ENCODE measurements around the gene TRIOBP. TPM values are rescaled to one million over a fixed set of nuclear protein-coding genes. Genes with fewer than 3 reads are reported as not detected.

TRIOBP gene
- total and polyA plus RNA-seq, 2 of the 13 experiments (the other 11 are each of a cell fraction or from before 2014, with no cell fraction given) = 6.1 to 15.4 TPM

GRCh38 chr22:37758694-37759093 lies 61.8 kb downstream of the TRIOBP start:
- H3K4me2 ChIP-seq (ENCODE audit: low read depth, low read length) = no peak overlapping the region
- peaks cover 2 to 53% of the 10 kb centered on the region in 2 experiments; a peak in 4 of 5 replicates for H3K36me3 ChIP-seq (replicated peaks in 1 of 2; ENCODE audit: control insufficient read depth in 1 of 2, insufficient read depth in 2 of 2, low read length in 2 of 2)
- no peaks in the 10 kb centered on the region for H4K20me1 ChIP-seq (ENCODE audit: insufficient read depth, low read length)
- 70% methylated on average over 10 of the region's 10 CpGs for WGBS (ENCODE audit: low lambda C conversion rate)
- H2AFZ ChIP-seq (ENCODE audit: low read length) = no peak overlapping the region
- no peak overlapping the region for H3K9ac ChIP-seq (ENCODE audit: insufficient read depth, low read depth, low read length)
- H3K79me2 ChIP-seq (ENCODE audit: insufficient read depth, low read length) = no peaks in the 10 kb centered on the region
- ChIA-PET POLR2A (no interaction called here), CTCF (ENCODE audit: low intra/inter-chr PET ratio, low total read pairs) (no interaction called here)
- ATAC-seq (peak; percentile 12; the same call in 2 of the 3 replicates), FAIRE-seq (no peak), DNase-seq (ENCODE audit: low spot score) (no peak)
- H3K9me3 ChIP-seq (ENCODE audit: low read length) = no peaks in the 10 kb centered on the region
- peak overlapping the region; percentile 21 for H3K27ac ChIP-seq (ENCODE audit: extremely low read length, insufficient read depth, low read length)
- no peaks in the 10 kb centered on the region for H3K27me3 ChIP-seq (ENCODE audit: control insufficient read depth in 1 of 2, insufficient read depth in 2 of 2, low read length in 2 of 2)
- intact Hi-C loops (cut with micrococcal nuclease; ENCODE audit: unreplicated experiment) (no loop called here), in situ Hi-C loops (cut with HindIII; ENCODE audit: extremely low pct_ligation_motif_present, low pct_unique_long_range_greater_than_20kb) (no loop called here)
- BruUV-seq (replicated peaks) = no TSS peak
- no peak overlapping the region for H3K4me3 ChIP-seq (replicated peaks in 1 of 3; ENCODE audit: insufficient read depth in 1 of 3, low read depth in 2 of 3, low read length in 3 of 3)
- H3K4me1 ChIP-seq (ENCODE audit: insufficient read depth, low read length) = peaks cover 51% of the 10 kb centered on the region
- peak; percentile 44; the same call in 1 of the 2 replicates for TF ChIP-seq FOXK1 (CRISPR knock-in tag; IDR thresholded peaks at IDR 0.05; ENCODE audit: borderline replicate concordance, low read depth)
- no peak for TF ChIP-seq HNRNPL (IDR thresholded peaks at IDR 0.05; ENCODE audit: low read depth, low read length)
- TF ChIP-seq IKZF4 (CRISPR knock-in tag; IDR thresholded peaks at IDR 0.05; ENCODE audit: borderline replicate concordance, low read depth, not compliant biosample characterization) = no peak
- no peak for TF ChIP-seq REL (CRISPR knock-in tag; conservative IDR thresholded peaks at IDR 0.05)
- no peak for TF ChIP-seq ZNF20 (CRISPR knock-in tag; IDR thresholded peaks at IDR 0.05)
- no peak for TF ChIP-seq ZNF772 (CRISPR knock-in tag; IDR thresholded peaks at IDR 0.05)
- no peak for TF ChIP-seq ZNF44 (CRISPR knock-in tag; IDR thresholded peaks at IDR 0.05)
- TF ChIP-seq, protein P1, sequence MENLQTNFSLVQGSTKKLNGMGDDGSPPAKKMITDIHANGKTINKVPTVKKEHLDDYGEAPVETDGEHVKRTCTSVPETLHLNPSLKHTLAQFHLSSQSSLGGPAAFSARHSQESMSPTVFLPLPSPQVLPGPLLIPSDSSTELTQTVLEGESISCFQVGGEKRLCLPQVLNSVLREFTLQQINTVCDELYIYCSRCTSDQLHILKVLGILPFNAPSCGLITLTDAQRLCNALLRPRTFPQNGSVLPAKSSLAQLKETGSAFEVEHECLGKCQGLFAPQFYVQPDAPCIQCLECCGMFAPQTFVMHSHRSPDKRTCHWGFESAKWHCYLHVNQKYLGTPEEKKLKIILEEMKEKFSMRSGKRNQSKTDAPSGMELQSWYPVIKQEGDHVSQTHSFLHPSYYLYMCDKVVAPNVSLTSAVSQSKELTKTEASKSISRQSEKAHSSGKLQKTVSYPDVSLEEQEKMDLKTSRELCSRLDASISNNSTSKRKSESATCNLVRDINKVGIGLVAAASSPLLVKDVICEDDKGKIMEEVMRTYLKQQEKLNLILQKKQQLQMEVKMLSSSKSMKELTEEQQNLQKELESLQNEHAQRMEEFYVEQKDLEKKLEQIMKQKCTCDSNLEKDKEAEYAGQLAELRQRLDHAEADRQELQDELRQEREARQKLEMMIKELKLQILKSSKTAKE (CRISPR knock-in tag; IDR thresholded peaks at IDR 0.05; ENCODE audit: borderline replicate concordance) = peak; percentile 62
- TF ChIP-seq KLF15 (CRISPR knock-in tag; IDR thresholded peaks at IDR 0.05; ENCODE audit: borderline replicate concordance) = no peak
- TF ChIP-seq, protein P2, sequence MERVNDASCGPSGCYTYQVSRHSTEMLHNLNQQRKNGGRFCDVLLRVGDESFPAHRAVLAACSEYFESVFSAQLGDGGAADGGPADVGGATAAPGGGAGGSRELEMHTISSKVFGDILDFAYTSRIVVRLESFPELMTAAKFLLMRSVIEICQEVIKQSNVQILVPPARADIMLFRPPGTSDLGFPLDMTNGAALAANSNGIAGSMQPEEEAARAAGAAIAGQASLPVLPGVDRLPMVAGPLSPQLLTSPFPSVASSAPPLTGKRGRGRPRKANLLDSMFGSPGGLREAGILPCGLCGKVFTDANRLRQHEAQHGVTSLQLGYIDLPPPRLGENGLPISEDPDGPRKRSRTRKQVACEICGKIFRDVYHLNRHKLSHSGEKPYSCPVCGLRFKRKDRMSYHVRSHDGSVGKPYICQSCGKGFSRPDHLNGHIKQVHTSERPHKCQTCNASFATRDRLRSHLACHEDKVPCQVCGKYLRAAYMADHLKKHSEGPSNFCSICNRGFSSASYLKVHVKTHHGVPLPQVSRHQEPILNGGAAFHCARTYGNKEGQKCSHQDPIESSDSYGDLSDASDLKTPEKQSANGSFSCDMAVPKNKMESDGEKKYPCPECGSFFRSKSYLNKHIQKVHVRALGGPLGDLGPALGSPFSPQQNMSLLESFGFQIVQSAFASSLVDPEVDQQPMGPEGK (CRISPR knock-in tag; IDR thresholded peaks at IDR 0.05) = no peak
- TF ChIP-seq, protein P3, sequence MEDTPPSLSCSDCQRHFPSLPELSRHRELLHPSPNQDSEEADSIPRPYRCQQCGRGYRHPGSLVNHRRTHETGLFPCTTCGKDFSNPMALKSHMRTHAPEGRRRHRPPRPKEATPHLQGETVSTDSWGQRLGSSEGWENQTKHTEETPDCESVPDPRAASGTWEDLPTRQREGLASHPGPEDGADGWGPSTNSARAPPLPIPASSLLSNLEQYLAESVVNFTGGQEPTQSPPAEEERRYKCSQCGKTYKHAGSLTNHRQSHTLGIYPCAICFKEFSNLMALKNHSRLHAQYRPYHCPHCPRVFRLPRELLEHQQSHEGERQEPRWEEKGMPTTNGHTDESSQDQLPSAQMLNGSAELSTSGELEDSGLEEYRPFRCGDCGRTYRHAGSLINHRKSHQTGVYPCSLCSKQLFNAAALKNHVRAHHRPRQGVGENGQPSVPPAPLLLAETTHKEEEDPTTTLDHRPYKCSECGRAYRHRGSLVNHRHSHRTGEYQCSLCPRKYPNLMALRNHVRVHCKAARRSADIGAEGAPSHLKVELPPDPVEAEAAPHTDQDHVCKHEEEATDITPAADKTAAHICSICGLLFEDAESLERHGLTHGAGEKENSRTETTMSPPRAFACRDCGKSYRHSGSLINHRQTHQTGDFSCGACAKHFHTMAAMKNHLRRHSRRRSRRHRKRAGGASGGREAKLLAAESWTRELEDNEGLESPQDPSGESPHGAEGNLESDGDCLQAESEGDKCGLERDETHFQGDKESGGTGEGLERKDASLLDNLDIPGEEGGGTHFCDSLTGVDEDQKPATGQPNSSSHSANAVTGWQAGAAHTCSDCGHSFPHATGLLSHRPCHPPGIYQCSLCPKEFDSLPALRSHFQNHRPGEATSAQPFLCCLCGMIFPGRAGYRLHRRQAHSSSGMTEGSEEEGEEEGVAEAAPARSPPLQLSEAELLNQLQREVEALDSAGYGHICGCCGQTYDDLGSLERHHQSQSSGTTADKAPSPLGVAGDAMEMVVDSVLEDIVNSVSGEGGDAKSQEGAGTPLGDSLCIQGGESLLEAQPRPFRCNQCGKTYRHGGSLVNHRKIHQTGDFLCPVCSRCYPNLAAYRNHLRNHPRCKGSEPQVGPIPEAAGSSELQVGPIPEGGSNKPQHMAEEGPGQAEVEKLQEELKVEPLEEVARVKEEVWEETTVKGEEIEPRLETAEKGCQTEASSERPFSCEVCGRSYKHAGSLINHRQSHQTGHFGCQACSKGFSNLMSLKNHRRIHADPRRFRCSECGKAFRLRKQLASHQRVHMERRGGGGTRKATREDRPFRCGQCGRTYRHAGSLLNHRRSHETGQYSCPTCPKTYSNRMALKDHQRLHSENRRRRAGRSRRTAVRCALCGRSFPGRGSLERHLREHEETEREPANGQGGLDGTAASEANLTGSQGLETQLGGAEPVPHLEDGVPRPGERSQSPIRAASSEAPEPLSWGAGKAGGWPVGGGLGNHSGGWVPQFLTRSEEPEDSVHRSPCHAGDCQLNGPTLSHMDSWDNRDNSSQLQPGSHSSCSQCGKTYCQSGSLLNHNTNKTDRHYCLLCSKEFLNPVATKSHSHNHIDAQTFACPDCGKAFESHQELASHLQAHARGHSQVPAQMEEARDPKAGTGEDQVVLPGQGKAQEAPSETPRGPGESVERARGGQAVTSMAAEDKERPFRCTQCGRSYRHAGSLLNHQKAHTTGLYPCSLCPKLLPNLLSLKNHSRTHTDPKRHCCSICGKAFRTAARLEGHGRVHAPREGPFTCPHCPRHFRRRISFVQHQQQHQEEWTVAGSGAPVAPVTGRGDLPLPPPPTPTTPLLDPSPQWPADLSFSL (CRISPR knock-in tag; IDR thresholded peaks at IDR 0.05) = no peak
- TF ChIP-seq CSRNP2 (CRISPR knock-in tag; conservative IDR thresholded peaks at IDR 0.05; ENCODE audit: low read depth) = no peak
